ENCODE results near the gene SETD1A. TPM values are rescaled to one million over a fixed set of nuclear protein-coding genes. Genes with fewer than 3 reads are reported as not detected.

Gene SETD1A
- total and polyA plus RNA-seq, 12 donors, result 2.3 to 40.1 (median 12.8) TPM

GRCh38 chr16:31002862-31003341 lies 45.3 kb downstream of the SETD1A start:
- Histone ChIP-seq H3K36me3 (replicated peaks in 1 of 2) (no peaks in the 10 kb centered on the region), H3K27ac (no peak overlapping the region)
- WGBS, 4 donors, result 83 to 90% (median 89%) methylated on average over 4 to 9 of the region's 9 CpGs

GRCh38 chr16:31003744-31004143 lies 46.2 kb downstream of the SETD1A start:
- Histone ChIP-seq H3K4me3 (no peak overlapping the region), H3K4me1 (replicated peaks in 1 of 2) (no peaks in the 10 kb centered on the region), H3K9me3 (replicated peaks in 1 of 3) (no peaks in the 10 kb centered on the region), H3K36me3 (replicated peaks in 1 of 2) (no peaks in the 10 kb centered on the region), H3K27me3 (peaks cover under 1% of the 10 kb centered on the region), H3K27ac (no peak overlapping the region)
- no peak for DNase-seq
- TF ChIP-seq POLR2A (IDR thresholded peaks at IDR 0.05) (no peak), CTCF (IDR thresholded peaks at IDR 0.05) (no peak)
- 88 to 94% (median 91%) methylated on average over 6 of the region's 6 CpGs for WGBS, 4 donors
- intact Hi-C loops (cut with DNase I), result no loop called here

More at GRCh38 chr16:31002862-31003341, 45.3 kb downstream of the SETD1A start:
- Histone ChIP-seq H3K4me3 (no peak overlapping the region), H3K27me3 (no peaks in the 10 kb centered on the region), H3K9me3 (replicated peaks in 1 of 3) (no peaks in the 10 kb centered on the region), H3K4me1 (replicated peaks in 1 of 2) (peaks cover 5 to 7% of the 10 kb centered on the region in 2 donors)
- no peak for TF ChIP-seq CTCF (IDR thresholded peaks at IDR 0.05)
- TF ChIP-seq POLR2A (IDR thresholded peaks at IDR 0.05), result no peak
- no peak for DNase-seq
- intact Hi-C loops (cut with DNase I), result no loop called here

- H3K27ac ChIP-seq, result no peak overlapping the region
- no peaks in the 10 kb centered on the region for H3K9me3 ChIP-seq (replicated peaks in 1 of 3)
- WGBS, 4 donors, result 26 to 68% (median 44%) methylated on average over 2 of the region's 2 CpGs
- no peak overlapping the region for H3K4me3 ChIP-seq
- H3K36me3 ChIP-seq (replicated peaks in 1 of 2), result no peaks in the 10 kb centered on the region
- TF ChIP-seq CTCF (IDR thresholded peaks at IDR 0.05), result no peak
- TF ChIP-seq POLR2A (IDR thresholded peaks at IDR 0.05), result no peak
- peaks cover 9% of the 10 kb centered on the region for H3K27me3 ChIP-seq
- no peak for DNase-seq
- intact Hi-C loops (cut with DNase I), result no loop called here
- no peaks in the 10 kb centered on the region for H3K4me1 ChIP-seq (replicated peaks in 1 of 2)
Measured at GRCh38 chr16:31004658-31005057, 47.1 kb downstream of the SETD1A start.

- intact Hi-C loops (cut with DNase I), result no loop called here
- H3K4me3 ChIP-seq, result no peak overlapping the region
- no peak for DNase-seq
- peaks cover 10% of the 10 kb centered on the region for H3K27me3 ChIP-seq
- WGBS, 4 donors, result 57 to 67% (median 64%) methylated on average over 14 to 16 of the region's 16 CpGs
- H3K36me3 ChIP-seq (replicated peaks in 1 of 2), result no peaks in the 10 kb centered on the region
- no peaks in the 10 kb centered on the region for H3K9me3 ChIP-seq (replicated peaks in 1 of 3)
- no peak overlapping the region for H3K27ac ChIP-seq
- H3K4me1 ChIP-seq (replicated peaks in 1 of 2), result no peaks in the 10 kb centered on the region
- no peak for TF ChIP-seq POLR2A (IDR thresholded peaks at IDR 0.05)
- TF ChIP-seq CTCF (IDR thresholded peaks at IDR 0.05), result no peak
Measured at GRCh38 chr16:31005350-31006085, 48.0 kb downstream of the SETD1A start.

Measured in adrenal gland (tissue), 12 donors.